GM21576 (cell line): ENCODE results near the gene ANO3.

Experiments used
- ATAC-seq: cut with Tn5 transposase; IDR thresholded peaks from one replicate; pipeline ENCODE4 v1.9.1; 2021; ENCODE audit warnings: mild to moderate bottlenecking, moderate library complexity; ENCODE audit not compliant: unreplicated experiment

The ANO3 gene

DNA sequence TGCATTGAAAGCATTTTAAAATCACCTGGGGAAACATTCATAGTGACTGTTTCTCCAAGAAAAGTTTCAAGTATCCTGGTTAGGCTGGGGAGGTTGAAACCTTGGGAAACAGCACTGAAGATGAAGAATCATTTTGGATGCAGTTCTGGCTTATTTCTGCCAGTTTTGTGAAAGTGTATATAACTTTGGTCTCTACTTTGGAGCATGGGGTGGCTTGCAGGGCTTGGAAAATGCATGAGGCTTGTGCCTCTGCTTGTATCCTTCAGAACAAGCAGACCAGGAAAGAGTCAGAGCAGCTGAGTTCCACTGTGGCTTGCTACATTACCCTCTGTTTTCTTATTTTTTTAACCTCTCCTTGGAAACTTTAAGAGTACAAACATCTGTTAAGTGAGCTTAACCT, 370.5 kb downstream of the ANO3 start:
- ATAC-seq = no peak

DNA sequence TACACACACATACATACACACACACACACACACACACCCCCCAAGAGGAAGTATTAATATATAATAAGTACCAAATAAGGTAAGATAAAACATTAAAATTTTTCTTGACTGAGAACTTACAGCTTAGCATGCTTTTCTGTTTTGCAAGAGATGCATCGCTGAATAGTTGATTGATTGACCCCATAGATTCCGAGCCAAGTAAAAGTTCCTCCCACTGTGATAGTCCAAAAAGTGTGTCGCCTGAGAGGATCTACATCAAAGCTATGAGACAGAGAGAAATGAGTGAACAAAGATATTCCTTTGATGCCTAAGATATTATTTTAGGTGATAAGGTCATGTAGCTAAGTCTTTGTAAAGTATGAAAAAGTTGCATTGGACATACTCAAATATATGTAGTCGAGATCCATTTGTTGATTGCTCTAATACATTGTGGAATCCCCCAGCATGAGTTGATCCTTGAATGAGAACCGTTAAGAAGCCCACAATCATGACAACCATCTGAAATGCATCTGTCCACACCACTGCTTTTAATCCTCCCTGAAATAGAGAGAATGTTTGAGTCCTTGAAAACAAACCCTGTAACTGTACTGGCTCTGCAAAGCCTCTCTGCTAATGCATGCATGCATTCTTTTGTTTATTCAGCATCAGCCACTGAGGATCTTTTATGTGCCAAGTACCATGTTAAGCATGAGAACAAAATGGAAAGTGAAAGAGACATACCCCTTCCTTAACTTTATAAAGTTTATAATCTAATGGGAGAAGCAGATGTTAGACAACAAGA, 371.7 kb downstream of the ANO3 start:
- ATAC-seq = no peak

DNA sequence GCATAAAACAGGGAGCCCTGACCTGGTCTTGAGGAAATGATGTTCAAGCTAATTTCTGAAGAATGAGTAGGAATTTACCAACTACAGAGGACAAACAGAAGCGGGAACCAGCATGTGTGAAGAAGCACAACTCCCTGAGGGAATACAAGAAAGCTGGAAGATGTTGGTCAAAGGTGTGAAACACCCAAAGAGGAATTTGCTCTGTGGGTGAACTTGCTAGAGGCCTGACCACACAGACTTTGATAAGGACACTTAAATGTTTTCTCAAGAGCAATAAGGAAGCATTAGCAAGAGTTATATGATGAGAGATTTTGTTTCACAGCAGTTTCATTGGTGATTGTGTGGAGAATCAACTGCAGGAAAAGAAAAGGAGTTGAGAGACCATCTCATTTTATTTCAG, 372.3 kb downstream of the ANO3 start:
- ATAC-seq = no peak

DNA sequence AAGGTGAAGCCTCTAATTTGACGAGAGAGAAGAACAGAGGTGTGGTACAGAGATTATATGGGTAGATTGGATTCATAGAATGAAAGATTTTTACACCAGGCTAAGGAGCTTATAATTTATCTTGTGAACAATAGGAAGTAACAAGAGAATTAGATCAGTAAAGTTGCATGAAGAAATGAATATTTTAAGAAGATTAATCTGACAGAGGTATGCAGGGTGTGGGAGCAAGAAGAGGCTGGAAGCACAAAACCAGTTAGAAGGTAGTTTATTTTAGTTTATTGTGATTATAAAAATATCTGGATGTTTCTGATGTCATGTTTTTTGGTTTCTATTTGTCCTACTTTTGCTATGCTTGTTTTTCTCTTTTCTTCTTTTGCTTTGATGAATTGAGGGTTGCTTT, 374.3 kb downstream of the ANO3 start:
- no peak for ATAC-seq

DNA sequence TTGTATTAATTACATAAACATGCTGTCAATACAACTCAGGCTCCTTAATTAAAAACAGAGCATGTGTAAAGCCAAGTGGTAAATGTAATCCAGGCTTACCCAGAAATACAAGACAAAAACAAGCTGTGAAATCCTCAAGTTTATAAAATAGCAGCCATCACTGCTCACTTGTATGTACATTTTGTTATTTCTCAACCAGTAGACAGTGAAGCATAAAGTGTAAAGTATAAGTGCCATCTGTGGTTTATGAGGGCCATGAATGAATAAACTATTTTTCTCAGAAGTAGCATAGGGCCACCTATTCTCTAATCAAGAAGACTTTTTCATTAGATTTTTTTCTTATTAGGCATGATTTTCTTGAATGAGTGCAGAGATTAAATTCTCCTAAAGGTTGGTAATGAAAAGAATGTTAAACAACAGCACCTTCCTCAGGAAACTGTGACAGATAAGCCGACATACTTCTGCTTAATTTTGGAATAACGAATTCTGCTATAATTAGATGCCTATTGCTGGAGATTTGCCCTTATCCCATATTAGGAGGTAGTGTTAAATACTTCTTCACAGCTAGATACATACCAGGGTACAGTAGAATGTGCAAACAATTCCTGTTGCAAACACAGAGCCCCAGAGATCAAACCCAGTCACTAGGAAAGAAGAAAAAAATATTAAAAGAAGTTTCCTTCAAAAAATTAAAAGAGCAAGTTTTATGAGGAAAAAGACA, 377.0 kb downstream of the ANO3 start:
- ATAC-seq = no peak

DNA sequence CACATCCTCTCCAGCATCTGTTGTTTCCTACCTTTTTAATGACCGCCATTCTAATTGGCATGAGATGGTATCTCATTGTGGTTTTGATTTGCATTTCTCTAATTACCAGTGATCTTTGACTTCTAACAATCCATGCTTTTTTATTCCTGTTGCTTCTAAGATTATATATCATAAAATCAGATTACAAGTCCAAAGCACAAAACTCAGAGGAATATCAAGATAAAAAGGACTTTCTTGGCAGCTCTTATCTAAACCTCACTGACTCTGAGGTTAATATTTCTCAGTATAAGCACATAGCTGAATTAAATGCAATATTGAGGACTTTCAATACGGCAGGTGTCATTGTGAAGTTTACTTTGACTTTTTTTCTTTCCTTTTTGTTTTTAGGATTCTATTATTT, 378.6 kb downstream of the ANO3 start:
- no peak for ATAC-seq

DNA sequence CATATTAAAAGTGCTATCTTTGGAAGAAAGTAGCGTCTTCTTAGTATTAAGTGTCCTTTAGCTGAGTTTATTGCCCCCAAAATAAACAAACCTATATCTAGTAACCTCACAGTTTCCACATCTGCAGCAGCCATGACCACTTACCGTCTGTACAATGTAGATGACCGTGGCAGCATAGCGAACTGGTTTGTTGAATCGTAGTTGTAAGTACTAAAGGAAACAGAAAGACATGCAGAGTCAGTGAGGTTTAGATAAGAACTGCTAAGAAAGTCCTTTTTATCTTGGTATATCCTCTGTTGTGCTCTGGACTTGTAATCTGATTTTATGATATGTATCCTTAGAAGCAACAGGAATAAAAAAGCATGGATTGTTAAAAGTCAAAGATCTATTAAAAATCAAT, 380.6 kb downstream of the ANO3 start:
- ATAC-seq = no peak
